ENCODE results near the gene DNAJB11.
"Not testable (repeated sequence)": the region's sequence is repeated elsewhere in the genome, so short reads cannot be mapped to it uniquely, and the experiment has no call there.

The DNAJB11 gene

DNA sequence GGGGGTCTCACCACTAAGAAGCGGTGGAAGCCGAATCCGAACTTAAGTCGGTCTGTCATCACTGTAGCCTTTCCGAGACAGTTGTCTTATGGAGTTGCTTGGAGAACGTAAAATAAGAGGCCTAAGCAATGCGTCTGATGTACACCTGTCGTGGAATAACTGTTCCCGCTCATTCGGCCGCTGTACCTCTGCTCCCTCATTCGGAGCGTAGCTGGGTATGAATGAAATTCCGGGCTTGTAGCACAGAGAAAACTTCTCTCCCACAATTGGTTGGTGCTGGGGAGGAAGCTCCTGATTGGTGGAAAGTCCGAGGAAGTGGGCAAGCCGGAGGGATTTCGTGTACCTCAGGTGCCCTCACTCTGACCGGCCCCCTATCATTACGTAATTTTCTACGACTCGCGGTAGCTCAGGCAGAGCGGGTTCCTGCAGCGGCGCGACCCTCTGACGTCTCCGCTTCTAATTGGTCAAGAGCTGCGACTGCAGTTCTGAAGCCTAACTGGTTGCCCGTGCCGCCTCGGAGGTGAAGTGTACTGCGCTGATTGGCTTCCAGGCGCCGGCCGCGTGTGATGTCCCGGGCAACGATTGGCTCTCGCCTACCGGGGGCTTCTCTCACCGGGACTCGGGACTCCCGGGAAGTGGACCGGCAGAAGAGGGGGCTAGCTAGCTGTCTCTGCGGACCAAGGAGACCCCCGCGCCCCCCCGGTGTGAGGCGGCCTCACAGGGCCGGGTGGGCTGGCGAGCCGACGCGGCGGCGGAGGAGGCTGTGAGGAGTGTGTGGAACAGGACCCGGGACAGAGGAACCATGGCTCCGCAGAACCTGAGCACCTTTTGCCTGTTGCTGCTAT is at the start of gene DNAJB11:
Gene DNAJB11, plus strand, starts transcription at position 625 of the 845 bp plus-strand sequence. Its CDS starts 178 bp downstream, at position 803.
- peak; percentile 97 for DNase-seq (ENCODE audit: low read depth)

DNA sequence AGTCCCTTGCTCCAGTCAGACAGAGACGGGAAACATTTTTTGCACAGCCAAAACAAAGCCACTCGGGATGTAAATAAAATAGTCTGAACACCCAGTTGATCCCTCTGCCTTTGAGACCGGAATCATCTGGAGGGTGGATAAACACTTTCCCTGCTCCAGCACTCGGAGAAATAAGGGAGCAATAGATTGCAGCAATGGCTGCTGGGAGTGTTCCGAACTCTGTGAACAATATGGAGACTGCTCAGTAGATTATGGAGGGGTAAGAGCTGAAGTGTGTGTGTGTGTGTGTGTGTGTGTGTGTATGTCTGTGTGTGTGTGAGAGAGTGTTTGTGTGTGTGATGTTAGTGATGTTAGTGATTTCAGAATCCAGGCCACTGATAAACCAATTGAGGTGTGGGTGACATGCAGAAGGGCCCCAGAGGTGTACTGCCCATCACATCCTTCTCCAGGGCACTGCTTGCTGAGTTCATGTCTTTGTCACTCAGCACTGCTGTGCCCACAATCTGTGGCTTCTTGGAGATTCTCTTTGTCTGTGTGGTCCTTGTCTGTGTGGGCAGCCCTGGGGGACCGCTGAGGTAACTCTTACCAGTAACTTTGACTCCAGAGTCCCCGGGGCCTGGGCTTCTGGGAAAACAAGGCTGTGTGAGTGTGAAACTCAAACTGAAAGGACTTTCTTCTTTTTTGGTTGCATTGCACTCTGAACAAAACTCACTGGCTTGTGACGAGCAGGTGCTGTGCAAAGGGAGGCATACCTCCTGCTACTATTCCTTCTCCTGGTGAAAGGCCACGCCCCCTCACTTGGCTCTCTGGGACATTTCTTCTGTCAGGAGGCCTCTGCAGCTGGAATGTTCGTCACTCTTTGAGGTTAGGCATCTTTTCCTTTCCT is 49.3 kb upstream of the DNAJB11 start:
- no peak for DNase-seq (ENCODE audit: low read depth)

DNA sequence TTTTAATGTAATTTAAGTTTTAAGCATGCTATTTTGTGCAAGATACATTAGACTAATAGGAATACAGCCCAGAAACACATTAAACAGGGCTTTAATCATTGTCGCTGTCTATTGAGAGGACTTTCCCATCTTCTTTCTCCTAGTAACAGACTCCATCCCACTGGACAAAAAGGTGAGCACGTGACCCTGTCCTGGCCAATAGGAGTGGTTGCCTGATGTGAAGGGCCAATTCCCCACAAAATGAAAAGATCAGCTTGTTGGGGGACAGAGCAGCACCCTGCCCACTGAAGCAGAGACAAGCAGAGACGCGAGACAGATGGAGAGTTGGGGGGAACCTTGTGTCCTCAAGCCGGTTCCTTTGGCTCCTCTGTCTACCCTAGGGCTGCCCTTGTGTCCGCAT is 47.5 kb upstream of the DNAJB11 start:
- DNase-seq (ENCODE audit: low read depth), result no peak

DNA sequence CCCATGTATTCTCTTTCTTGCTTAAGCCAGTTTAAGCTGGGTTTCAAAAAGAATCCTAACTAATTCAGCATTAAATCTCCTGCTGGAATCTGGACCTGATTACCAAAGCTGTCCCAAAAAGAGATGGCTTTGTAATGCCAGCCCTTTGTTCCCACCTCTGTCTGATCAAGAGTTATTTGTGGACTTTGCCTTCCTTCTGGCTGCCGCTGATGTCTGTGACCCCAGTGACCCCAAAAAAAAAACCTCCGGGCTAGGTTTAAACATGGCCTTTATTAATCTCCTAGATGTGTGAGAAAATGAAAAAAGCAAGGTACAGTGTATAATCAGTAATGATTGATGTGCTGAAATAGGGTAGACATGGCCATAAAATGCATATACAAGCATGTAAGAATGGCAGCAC is 47.1 kb upstream of the DNAJB11 start:
- no peak for DNase-seq (ENCODE audit: low read depth)

DNA sequence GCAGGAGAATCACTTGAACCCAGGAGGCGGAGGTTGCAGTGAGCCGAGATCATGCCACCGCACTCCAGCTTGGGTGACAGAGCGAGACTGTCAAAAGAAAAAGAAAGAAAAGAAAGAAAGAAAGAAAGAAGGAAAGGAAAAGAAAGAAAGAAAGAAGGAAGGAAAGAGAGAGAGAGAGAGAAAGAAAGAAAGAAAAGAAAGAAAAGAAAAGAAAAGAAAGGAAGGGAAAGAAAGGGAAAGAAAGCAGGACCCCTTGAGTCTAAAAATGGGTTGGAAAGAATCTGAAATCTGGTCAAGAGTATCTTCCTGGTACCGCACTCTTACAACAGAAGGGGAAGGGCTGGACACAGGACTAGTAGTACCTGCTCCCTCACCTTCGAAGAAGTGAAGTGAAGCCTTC is 45.9 kb upstream of the DNAJB11 start:
- no peak for DNase-seq (ENCODE audit: low read depth)

DNA sequence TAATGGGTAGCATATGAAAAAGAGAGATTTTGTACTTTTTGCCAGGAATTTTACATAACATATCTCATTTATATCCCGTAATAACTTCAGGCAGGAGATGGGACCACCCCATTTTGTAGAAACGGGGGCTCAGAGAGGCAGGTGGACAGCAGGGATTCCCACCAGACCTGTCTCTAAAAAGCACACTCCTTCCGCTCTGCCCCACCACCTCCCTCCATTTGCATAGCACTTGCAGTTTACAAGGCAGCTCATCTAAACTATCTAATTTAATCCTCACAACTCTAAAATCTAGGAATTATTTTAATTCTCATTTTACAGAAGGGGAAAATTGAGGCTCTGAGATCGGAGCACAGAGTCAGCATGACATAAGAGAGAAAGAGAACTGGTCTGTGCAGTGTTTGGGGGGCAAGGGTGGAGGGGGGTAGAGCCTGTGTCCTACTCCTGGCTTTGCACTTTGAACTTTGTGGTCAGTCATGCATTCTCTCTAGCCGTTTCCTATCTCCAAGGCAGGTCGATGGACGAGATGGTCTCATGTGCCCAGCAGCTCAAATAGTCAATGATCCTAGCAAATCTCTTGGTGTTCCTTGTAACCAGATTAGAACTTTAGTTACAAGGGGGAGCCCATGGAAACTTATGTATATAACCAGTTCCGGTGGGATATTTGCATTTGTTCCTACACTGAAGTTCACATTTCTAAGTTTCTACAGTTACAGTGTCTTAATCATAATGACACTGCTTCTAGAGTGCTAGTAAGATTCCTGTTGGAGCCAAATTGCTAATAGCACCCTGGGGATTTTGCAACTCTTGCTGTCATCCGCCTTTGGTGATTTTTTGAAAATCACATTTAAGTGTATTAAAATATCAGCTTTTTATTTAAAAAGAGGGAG is 44.9 kb upstream of the DNAJB11 start:
- DNase-seq (ENCODE audit: low read depth), result no peak

DNA sequence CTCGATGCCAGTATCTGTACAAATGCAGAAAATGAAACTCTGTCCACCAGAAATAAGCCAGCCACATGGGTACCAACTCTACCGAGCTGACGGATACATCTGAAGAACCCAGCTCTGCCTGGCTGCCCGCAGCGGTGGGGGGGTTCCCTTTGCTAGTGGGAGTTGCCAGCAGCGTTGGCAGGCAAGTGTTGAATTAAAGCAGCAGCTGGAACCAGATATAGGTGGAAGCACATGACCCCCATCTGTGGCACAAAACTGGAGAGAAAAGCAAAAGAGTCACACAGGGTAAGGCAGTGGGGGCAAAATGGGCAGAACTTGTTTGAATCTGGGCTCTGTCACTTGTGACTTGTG is 44.3 kb upstream of the DNAJB11 start:
- no peak for DNase-seq (ENCODE audit: low read depth)

DNA sequence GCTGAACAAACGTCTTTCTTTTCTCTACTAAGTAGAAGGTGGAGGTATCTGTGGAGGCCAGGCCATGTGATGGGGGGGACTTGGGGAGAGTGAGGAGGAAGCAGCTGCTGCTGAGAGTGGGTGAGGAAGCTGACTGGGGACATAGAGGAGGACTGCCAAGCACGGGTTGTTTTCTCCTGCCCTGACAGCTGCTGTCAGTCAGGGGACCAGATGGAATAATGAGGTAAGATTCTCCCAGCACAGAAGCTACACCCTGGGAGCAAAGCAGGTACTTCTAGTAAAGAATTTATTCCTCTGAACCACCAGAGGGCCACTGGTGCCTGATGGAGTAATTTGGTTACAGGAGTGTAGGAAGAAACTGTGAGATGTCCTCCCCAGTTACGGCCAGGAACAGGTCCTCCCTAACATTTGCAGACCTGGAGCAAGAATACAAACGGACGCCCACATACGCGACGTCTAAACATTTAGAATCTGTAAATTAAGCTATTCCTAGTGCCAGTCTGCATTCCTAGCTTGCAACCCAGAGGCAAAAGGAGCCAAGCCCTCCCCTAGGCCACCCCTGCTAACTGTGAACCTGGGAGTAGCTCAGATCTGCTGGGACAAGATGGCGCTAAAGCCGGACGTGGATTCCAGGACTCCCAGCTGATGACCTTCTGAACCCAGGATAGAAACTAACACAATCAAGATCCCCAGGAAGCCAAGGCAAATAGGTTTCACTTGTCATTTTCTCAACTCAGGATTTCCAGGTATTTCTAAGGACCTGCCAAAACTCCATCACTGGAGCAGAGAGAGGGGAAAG is 41.1 kb upstream of the DNAJB11 start:
- DNase-seq (ENCODE audit: low read depth), result no peak

DNA sequence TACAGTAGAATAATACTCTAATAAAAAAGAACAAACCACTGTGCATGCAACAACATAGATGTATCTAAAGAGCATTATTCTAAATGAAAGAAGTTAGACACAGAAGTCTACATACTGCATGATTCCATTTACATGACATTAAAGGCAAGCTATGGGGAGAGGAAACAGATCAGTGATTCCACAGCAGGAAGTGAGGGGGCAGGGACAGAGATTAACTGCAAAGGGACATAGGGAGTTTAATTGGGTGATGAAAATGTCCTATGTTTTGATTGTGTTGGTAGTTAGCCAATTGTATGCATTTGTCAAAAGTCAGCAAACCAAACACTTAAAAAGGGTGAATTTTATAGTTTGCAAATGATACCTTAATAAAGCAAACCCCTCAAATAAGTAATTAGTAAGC is 40.1 kb upstream of the DNAJB11 start:
- no peak for DNase-seq (ENCODE audit: low read depth)

DNA sequence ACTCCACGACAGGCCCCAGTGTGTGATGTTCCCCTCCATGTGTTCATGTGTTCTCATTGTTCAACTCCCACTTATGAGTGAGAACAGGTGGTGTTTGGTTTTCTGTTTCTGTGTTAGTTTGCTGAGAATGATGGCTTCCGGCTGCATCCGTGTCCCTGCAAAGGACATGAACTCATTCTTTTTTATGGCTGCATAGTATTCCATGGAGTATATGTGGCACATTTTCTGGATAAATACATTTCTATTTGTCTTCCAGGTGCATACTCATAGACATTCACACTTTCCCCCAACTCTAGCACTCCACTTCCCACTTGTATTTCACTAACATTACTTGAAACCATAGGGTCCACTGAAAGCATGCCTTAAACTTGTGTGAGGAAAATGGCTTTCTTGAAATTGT is 38.8 kb upstream of the DNAJB11 start:
- not testable (repeated sequence) for DNase-seq (ENCODE audit: low read depth)

DNA sequence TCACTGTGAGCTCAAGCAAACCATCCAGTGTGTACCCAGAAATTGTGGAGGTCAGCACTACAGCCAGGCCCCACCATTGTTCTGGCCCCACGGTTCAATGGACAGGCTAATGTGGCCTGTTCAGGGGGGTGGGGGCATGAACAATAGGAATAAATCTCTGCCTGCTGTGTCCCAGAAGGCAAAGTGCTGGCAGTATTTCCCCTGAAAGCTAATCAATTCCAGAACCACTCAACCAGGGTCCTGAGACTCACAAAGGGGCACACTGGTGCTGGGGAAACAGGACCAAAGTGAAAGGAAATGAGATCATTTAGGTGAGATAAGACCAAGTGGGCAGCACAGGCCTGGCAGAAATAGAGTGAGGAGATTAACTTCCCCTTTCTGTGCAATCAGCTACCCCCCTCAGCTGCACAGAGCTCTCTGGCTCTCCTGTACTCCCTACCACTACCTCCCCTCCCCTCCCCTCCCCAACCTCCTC is 37.9 kb upstream of the DNAJB11 start:
- no peak for DNase-seq (ENCODE audit: low read depth)

DNA sequence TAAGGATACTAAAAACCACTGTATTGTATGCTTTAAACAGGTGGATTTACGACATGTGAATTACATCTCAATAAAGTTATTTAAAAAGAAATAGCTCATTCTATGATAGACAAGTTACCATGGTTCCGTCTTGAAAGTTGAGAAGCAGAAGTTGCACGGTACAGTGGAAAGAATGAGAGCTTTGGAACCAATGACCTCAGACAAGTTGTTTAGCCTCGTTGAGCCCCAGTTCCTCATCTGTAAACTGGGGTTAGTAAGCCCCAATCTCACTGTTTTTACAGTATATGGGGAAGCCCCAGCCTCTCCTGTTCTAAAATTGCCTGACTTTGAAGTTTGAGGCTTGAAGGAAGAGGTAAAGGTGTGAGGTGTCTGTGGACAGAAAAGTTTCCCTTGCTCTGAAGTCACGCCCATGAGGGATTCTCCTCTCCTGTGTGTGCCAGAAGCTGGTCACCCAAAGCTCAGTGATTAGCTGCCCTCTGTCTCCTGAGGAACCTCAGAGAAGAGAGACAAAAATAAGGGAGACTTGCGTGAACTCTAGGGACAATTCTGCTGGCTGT is 36.3 kb upstream of the DNAJB11 start:
- DNase-seq (ENCODE audit: low read depth), result no peak

DNA sequence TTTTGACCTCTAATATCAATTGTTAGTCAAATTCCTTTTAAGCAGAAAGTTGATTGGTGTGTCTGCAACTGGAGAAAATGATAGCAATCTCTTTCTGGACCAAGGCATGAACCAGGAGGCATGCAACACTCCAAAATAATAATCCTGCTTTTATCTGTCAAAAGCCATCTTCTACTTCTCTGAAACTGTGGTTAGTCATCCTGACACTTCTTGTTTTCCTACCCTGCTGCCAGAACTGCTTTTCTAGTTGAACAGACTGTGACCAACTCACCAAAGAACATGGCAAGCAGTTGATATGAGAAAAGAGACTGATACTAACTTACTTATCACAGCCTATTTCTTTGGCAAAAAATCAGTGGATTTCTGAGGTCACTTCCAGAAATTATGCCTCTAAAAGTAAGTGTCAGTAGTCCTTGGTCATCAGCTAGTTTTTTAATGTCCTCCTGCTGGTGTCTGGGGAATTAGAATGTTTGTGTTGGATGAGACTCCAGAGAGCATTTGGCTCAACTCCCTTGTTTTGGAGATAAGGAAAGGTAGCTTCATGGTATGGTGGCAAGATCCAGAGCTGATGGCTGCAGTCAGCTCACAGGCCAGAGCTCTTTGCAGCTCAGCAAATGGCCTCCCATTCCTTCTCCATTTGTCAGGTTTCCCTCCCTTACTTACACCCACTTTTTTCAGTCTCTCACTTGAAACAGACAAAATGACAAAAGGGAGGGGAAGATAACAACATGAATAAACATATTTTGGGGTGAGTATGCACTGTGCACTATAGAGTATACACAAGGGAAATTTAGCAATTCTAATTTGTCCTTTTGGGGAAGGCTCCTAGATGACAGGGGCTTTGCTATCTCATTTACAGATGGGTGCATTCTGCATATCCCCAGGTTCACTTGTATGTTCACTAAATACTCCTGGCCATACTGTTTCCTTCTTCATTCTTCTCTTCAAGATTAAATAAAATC is 33.4 kb upstream of the DNAJB11 start:
- DNase-seq (ENCODE audit: low read depth), result no peak

DNA sequence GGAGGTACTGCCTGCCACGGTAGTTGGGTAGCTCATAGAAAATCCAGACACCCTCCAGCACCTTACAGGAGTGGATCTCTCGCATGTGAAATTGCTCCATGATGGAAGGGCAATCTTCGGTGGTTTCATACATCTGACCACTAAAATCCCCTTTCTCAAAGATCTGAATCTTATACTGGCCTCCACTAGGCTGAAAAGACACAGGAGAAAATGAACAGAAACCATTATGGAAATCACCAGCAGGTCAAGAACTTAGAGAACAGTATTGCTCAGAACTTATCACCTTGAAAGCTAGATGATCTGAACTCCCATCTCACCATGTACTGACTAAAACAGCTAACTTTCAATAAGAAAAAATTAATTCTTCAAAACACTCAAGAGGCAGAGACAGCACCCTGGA is 31.7 kb upstream of the DNAJB11 start:
- no peak for DNase-seq (ENCODE audit: low read depth)

DNA sequence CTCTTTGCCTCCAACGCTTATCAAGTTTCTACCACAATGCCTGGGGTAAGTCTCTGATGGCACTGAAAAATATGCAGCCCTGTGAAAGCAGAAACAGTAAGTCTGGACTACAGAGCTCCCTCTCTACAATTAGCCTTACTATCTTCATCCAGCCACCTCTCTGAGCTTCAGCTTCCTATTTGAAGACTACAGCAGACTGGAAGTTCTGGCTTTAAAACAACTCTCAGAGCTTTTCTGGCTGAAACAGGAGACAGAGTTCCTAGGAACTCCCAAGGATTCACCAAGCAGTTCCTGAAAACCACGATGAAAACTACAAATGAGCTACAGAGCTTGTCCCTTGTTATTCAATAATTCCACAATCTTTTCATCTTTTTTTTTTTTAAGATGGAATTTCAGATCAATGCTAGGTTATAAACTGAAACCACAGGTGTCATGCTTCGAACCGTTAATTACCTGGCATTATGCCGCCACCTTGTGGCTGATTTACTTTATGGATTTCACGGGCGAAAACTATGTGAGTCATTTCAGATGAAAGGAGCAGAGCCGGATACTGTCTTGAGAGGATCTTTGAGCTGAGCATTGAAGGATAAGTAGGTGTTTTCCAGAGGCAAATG is 30.2 kb upstream of the DNAJB11 start:
- peak; percentile 75 for DNase-seq (ENCODE audit: low read depth)

DNA sequence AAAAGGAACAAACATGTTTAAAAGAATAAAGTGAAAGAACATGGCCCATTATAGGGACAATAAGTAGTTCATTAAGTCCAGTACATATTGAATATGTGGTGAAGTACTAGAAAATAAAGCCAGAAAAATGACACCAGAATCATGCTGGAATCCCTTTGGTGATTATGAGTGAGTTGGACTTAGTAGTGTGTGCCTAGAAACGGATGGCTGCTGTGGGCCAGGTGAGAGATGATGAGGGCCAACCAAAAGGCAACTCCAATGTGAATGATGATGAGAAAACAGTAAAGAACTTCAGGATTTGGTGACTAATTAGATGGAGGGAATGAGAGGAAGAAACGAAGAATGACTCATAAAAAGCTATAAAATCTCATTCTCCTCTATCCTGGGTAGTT is 29.7 kb upstream of the DNAJB11 start:
- no peak for DNase-seq (ENCODE audit: low read depth)

DNA sequence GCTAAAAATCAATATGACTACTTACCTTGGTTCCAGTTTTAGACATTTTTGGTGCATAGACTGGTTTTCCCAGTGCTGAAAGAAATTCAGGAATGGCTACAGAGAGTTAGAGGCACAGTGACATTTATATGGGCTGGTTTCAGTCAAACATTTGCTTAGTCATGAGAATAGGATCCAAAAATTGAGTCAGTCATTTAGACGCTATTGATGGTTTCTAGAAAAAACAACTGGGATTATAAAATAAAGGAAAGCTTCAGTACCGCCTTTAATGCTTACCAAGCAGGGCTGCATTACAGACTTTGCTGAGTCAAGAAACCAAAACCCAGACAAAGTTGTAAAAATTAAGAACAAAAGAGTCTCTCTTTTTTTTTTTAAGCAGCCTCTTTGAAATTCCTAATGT is 26.2 kb upstream of the DNAJB11 start, which contains the start of gene CRYGS:
Gene CRYGS, minus strand, starts transcription at position 100 of the 400 bp plus-strand sequence. Its CDS starts 54 bp downstream, at position 46.
- no peak for DNase-seq (ENCODE audit: low read depth)

DNA sequence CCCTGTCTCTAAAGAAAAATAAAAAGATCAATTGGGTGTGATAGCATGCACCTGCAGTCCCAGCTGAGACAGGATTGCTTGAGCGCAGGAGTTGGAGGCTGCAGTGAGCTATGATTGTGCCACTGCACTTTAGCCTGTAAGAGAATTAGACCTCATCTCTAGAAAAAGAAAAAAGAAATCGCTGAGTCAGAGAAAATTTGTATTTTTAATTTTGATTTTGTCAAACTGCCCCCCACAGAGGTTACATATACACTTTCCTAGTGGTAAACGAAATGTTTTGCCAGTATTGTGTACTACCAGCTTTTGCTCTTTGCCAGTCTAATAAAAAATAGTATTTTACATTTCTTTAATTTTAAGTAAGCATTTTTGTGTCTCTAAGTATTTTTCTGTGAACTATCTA is 21.0 kb upstream of the DNAJB11 start:
- DNase-seq (ENCODE audit: low read depth), result no peak

DNA sequence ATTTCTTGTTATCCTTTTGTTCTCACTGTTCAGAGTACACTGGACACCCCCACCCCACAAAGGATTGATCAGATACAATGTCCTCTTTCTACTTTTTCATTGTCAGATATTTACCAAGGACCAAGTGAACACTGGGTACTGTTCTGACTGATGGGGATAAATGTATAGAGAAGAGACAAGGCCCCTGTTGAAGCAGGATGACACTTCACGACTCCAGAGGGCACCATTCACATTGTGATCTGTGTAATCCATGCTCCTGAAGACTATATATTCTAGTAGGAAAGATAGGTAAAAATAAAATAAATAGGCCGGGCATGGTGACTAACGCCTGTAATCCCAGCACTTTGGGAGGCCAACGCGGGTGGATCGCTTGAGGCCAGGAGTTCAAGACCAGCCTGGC is 19.1 kb upstream of the DNAJB11 start:
- DNase-seq (ENCODE audit: low read depth), result no peak

Measured in stimulated activated CD8-positive, alpha-beta memory T cell treated with anti-CD3 and anti-CD28 coated beads, Interleukin-15, amount 100 ng/mL, for 1 hour (primary cell).